ENCODE data around the gene SKP2.

- TF ChIP-seq CTCF (IDR thresholded peaks at IDR 0.05 in 4 of 5, conservative IDR thresholded peaks at IDR 0.05 in 1 of 5) = no peak
- no peak for TF ChIP-seq POLR2A (IDR thresholded peaks at IDR 0.05)
Measured at GRCh38 chr5:36232533-36232932, 80.6 kb downstream of the SKP2 start.

Measured in gastrocnemius medialis (tissue), 4 donors.